22Rv1 (cell line): ENCODE results near the gene ZNF865.
"Not testable (repeated sequence)": the region's sequence is repeated elsewhere in the genome, so short reads cannot be mapped to it uniquely, and the experiment has no call there.

ENCODE experiments used
- ZFX ChIP-seq: fragments of 450-650 bp; IDR thresholded peaks from 2 replicates; pipeline ENCODE4 v1.6.1; 2017; ENCODE audit warnings: antibody characterized with exemption, borderline replicate concordance
- TF ChIP-seq, protein P1 (sequence below): fragments of 450-650 bp; IDR thresholded peaks from 2 replicates; pipeline ENCODE4 v1.5.1; 2017; ENCODE audit warnings: mild to moderate bottlenecking

DNA sequence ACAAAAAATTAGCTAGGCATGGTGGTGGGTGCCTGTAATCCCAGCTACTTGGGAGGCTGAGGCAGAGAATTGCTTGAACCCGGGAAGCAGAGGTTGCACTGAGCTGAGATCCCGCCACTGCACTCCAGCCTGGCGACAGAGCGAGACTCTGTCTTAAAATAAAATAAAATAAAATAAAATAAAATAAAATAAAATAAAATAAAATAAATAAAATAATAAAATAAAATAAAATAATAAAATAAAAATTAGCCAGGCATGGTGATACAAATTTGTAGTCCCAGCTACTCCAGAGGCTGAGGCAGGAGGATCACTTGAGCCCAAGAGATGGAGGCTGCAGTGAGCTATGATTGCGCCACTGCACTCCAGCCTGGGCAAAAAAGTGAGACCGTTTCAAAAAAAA is 31.5 kb upstream of the ZNF865 start:
- TF ChIP-seq, protein P1, sequence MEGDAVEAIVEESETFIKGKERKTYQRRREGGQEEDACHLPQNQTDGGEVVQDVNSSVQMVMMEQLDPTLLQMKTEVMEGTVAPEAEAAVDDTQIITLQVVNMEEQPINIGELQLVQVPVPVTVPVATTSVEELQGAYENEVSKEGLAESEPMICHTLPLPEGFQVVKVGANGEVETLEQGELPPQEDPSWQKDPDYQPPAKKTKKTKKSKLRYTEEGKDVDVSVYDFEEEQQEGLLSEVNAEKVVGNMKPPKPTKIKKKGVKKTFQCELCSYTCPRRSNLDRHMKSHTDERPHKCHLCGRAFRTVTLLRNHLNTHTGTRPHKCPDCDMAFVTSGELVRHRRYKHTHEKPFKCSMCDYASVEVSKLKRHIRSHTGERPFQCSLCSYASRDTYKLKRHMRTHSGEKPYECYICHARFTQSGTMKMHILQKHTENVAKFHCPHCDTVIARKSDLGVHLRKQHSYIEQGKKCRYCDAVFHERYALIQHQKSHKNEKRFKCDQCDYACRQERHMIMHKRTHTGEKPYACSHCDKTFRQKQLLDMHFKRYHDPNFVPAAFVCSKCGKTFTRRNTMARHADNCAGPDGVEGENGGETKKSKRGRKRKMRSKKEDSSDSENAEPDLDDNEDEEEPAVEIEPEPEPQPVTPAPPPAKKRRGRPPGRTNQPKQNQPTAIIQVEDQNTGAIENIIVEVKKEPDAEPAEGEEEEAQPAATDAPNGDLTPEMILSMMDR, result not testable (repeated sequence)
- not testable (repeated sequence) for TF ChIP-seq ZFX
